HG02610 (cell line): Measurements from ENCODE around the gene EFTUD2.
"Not testable (repeated sequence)": the region's sequence is repeated elsewhere in the genome, so short reads cannot be mapped to it uniquely, and the experiment has no call there.

Experiments used
- ATAC-seq: cut with Tn5 transposase; IDR thresholded peaks from one replicate; pipeline ENCODE4 v1.9.1; 2021; ENCODE audit warnings: mild to moderate bottlenecking, moderate library complexity; ENCODE audit not compliant: unreplicated experiment

EFTUD2 gene

DNA sequence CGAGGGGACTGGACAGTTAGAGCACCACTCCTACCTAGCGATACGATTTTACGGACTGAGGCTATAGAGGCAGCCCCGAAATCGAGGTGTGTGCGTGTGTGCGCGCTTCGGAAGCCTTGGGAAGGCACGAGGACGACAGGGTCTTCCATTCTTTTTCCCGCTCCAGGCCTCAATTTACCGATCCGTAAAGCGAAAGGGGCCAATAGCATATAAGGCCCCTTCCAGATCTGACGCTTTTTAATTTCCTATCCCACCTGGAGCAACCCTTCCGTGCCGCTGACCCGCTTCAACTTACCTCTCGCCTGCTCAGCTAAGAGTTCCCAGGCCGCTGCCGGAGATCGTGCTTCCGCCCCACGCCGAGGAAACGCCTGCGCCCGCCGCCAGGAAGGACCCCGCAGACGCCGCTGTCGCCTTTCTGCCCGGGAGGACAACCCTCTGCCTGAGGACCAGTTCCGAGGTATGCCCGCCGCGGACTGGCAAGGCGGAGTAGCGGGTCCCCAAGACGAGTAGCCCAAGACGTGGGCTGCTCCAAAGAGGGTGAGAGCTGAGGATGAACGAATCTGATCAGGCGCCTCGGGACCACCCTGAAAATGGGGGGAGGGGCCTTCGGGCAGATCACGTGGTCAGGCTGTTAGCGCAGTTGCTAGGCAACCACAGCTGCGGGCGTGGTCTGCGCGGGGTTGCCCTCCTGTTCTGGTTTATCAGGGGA lies at the start of gene EFTUD2:
TSS of gene EFTUD2 (minus strand) at position 372 of the 709 bp plus-strand sequence. CDS start 4,924 bp downstream, outside the sequence.
- peak; percentile 61 for ATAC-seq

DNA sequence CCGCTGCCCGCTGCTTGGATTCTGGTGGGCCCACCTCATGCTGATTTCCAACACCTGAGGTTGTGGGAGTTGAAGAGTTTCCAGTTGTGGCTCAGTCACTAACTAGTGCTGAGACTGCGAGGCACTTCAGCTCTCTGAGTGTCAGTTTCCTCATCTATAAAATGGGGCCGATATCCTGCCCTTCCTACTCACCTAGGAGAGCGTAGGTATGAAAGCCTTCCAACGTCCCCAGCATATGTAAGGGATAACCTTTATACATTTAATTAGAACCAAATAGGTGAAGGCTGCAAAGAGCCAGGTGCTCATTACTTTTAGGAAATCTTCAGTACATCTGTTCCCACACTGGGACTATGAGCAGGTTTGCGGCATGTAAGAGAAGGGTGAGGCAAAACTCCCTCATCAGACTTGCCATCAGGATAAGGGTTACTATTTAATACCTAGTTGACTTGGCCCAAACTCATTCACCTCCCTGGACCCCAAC lies 49.1 kb upstream of the EFTUD2 start:
- no peak for ATAC-seq

DNA sequence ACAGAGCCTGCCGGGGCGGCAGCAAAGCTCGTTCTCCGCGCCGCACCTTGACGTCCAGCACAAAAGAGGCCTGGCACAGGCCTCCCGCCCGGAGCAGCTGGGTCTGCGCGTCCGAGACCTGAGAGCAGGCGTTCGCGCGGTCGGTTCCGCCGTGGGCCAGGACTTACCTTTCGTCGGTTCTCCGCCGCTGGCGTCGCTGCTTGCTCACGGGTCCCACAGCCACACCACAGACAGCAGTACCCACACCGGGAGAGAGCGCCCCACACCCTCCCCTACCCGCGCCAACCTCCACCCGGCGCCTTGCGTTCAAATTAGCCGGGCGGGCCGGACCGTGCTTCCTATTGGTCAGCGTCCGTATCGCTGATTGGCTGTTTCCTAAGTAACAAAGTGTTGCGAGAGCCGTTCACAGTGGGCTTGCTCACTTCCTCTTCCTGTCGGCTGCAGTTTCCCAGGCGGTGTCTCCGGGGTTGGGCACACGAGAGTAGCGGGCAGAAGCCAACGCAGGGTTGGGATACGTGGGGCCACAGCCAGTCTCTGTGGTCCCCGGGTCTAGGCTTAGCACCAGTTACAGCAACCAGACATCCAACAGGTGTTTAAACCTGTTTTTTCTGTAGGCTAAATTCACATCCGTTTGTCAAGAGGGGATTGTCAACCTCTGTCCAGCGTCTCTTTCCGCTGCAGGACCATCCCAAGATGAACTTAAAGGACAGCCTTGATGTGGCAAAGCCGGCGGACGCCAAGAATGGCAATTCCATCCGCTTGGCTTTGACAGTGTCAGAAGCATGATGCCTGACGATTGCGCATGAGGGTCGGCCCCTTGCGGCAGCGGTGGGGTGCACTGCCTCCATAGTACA lies 48.4 kb upstream of the EFTUD2 start, which contains the start of gene KIF18B:
TSS of gene KIF18B (minus strand) at position 313 of the 854 bp plus-strand sequence. CDS start 11,429 bp downstream, outside the sequence.
- ATAC-seq, result peak; percentile 91

DNA sequence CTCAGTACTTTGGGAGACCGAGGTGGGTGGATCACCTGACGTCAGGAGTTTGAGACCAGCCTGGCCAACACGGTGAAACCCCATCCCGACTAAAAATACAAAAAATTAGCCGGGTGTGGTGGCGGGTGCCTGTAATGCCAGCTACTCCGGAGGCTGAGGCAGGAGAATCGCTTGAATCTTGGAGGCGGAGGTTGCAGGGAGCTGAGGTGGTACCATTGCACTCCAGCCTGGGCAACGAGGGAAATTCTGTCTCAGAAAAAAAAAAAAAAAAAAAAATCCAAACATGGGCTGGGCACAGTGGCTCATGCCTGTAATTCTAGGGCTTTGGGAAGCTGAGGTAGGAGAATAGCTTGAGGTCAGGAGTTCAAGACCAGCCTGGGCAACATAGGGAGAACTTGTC lies 46.4 kb upstream of the EFTUD2 start:
- not testable (repeated sequence) for ATAC-seq

DNA sequence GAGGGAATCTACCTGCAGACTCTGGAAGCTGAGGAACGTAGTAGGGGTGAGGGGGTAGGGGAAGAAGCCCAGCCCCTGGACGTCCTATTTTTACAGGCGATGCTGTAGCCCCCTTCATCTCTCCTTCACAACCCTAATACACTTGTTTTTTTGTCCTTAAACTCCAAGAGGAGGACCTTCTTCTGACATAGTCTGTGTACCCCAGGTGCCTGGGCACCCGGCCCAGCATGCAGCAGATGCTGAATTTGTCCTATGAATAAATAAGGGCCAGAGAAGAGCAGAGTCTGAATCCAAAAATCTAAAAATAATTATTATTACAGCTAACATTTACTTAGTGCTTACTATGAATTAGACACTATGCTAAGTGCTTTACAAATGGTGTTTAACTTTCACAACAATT lies 43.2 kb upstream of the EFTUD2 start:
- ATAC-seq, result no peak

DNA sequence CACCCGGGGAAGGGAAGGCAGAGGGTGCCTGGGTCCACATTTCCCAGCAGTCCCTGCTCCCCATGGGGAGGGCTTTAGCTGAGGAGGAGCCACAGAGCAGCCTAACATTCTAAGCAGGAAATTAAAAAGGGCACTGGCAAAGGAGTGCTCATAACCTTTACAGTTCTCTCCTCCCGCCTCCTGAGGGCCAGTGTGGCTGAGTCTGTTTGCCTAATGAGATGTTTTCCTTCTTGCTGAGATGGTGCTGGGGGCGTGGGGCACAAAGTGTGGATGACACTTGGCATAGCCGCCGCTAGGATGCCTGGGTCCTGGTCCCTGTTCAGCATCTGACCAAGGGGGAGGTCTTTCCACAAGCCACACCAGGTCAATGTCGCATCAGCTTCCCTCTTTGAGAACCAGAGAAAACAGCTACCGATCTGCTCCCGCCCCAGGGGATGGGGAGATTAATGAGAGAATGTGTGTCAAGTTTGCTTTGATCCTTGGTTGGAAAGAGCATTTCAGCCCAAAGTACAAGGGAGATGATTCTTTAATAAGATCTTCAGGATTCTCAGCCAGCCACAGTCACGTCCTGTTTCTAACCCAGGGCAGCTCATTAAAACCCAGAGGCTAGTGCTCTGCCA lies 42.6 kb upstream of the EFTUD2 start:
- no peak for ATAC-seq

DNA sequence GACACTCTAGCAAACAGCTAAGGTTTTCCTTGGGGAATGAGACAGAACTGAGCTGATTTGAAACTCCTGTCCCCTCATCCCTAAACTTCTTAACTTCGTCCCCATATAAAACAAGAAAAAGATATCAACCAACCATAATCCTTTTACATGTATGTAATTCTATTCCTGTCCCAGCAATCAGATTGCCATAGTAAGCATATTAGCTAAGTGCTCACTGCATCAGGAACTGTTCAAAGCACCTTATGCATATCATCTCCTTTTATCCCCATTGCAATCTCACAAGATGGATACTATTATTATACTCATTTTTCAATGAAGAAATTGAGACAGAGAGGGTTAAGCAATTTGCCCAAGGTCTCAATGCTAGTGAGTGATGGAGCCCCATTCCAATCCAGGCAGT lies 41.5 kb upstream of the EFTUD2 start:
- no peak for ATAC-seq

DNA sequence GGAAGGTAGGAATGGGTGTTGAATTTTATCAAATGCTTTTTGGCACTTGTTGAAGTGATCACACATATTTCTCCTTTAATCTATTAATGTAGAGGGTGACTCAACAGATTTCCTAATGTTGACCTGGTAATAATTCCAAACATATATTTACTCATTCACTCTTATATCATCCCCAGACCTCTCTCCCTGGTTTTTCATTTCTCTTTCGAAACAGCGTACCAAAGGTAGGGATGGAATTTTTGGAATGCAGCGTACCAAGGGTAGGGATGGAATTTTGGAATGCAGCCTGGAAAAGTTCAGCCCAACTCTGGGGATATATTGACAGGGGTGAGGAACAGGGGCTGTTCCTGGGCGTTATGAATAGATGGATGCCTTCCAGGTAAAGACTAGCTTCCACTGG lies 41.1 kb upstream of the EFTUD2 start:
- ATAC-seq, result no peak

DNA sequence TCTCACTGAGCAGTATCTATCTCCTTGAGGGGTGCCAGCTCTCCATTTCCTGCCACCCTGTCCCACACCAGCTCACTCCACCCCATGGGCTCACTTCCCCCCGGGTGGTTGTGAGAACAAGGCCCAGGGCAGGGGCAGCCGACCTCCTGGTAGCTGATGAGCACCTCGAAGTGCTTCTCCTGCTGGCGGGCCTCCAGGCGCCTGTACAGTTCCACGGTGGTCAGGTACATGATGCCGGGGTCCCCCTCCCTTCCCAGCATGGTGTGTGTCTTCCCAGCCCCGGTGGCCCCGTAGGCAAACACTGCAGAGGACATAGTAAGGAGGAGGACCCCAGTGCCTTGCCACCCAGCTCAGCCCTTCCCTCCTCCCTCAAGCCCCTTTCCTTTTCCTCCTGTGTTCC lies 35.9 kb upstream of the EFTUD2 start:
- ATAC-seq, result no peak

DNA sequence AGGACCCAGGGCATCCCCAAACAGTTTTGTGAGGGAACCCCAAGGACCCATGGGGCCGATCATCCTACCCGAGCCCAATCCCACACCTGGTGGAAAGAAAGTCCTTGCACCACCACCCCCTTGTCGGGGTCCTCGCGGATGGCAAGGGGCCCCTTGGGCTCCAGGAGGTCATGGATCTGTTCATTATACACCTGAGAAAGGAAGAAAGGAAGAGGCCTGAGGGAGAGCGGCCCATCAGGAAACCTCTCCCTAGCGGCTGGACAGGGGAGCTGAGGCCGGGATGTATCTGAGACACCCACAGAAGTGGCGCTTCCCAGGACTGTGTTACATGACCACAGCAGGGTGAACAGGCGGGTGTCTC lies 35.5 kb upstream of the EFTUD2 start:
- no peak for ATAC-seq

DNA sequence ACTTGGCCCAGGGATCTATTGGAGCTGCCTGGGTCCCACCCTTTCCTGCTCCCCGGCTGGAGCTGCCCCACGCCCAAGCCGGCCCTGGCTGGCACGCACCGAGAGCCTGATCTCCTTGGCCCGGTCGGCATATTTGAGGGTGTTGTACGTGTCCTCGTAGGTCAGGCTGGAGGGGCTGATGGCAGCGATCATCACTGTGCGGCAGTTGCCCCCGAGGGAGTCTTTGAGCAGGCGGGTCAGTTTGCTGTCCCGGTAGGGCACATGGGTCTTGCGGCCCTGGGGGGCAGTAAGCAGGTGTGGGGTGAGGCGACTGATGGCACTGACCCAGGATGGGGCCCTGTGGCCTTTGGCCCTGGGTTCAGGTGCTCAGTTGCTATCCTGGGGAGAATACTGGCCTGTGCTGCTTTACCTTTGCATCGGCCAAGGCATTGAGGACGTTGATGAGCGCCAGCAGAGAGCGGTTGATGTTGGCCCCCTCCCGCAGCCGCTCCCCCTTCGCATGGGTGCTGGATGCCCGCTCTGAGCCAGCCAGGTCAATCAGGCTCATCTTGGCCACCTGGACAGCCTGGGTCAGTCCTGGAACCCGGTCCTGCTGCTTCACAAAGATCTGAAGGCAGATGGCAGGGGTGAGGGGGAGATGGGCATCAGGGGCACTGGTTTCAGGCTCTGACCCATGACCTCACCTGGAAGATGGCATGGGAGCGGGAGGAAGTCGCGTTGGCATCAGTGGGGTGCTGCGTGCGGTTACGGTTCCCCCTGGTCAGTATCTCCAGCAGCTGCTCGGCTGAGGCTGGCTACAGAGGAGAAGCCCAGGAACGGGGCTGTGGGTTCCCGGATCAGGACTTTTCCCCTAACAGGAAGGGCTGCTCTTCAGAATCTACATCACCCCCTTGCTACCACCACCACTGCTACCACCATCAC lies 34.8 kb upstream of the EFTUD2 start:
- no peak for ATAC-seq

DNA sequence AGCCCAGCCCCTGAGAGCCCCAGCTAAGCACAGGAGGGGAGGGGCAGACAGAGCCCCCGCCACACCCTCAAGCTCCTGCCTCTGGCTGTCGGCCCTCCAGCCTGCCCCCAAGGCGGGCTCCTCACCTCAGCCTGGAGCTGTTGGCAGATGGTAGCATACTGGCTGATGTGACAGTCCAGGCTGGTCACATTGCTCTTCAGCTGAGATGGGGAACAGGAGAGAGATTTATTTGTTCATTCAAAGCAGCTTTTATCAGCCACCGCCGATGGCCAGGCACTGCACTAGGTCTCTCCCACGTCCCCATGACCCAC lies 33.5 kb upstream of the EFTUD2 start:
- no peak for ATAC-seq

DNA sequence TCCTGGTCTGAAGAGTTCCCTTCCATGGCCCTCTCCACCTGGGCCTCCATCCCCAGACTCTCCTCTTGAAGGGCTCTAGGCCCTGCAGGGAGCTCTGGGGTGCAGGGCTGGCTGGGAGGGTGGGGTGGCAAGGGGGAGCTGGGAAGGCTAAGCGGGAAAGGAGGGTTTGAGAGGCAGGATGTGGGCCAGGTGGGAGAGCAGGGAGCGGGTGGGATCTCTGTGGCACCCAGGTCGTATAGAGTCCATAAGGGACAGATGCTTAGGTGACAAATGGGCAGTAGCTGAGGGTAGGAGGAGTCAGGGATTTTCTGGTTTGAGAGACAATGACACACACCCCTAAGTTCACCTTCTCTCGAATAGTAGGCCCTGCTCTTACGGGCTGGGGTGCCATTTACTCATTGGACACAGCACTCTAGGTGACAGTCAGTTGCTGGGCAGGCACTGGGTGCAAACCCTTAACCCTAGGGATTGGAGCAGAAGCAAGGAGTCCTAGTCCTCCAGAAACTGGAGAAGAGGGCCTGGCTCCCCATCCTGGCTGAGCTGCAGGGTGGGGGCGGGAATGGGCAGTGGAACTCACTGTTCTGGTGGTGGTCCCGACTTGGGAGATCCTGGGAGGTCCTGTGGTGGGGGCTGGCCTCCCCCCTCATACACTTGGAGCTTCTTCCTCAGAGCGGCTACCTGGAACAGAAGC lies 33.0 kb upstream of the EFTUD2 start:
- ATAC-seq, result no peak

DNA sequence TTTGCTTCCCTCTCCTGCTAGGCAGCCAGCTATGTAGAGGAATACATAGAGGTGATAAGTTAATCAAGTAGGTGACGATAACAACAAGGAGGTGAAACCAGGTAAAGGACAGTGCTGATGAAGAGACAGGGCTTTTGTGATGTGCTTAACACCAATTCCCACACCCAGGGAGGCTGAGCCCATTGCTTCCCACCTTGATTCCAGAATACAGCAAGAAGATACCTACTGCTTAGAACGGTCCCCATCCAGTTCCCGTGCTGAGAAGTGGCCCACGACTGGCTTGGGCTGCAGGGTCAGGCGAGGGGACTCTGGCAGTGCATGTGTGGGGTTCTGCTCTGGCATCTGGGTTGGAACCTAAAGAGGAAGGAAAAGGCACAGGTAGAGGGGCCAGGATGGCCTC lies 32.1 kb upstream of the EFTUD2 start:
- no peak for ATAC-seq

DNA sequence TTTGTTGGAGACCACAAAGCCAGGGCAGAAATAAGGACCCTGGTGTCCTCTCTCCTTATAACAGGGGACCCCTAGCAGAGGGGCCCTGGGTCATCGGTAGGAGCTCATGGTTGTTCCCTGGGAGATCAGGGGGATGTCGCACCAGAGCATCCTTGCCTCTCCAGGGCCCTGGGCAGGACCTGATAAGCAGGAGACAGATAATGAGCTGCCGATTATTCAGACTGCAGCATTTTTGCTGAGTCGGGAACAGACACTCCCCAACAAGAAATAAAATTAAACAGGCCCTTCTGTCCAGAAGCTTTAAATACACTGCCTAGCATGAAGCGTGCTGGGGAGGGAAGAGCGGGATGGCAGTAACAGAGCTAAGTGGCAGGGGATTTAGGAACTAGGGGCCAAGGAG lies 31.4 kb upstream of the EFTUD2 start:
- ATAC-seq, result no peak

DNA sequence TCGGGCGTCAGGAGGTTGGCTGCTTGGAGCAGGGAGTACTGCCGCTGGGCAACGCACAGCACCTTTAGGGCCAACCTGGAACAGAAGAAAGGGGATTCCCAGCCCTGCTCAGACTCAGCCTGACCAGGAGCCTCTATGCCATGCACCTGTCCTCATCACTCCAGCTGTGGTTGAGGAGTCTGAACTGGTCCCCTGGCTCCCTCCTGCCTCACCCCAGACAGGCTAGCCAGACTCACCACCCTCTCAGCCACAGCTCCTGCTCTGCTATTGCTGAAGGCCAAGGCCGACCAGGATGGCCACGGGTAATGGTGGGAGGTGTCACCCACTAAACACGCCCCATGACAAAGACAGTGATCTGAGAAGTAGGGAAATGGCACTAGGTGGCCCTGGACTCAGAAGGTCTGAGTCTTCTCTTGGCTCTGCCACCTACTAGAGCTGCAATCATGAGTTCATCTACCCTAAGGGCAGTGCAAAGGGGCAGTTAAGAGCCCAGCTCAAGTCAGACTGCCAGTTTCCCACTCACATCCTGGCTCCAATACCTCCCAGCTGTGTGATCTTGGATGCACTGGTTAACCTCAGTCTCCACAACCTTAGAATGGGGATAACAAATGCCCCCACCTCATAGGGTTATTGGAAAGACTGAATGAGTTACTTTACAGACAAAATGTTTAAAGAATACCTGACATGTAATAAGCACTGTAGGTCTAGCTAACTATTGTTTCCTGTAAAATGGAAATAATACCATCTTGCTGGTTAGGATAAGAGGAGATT lies 29.9 kb upstream of the EFTUD2 start:
- ATAC-seq, result no peak

DNA sequence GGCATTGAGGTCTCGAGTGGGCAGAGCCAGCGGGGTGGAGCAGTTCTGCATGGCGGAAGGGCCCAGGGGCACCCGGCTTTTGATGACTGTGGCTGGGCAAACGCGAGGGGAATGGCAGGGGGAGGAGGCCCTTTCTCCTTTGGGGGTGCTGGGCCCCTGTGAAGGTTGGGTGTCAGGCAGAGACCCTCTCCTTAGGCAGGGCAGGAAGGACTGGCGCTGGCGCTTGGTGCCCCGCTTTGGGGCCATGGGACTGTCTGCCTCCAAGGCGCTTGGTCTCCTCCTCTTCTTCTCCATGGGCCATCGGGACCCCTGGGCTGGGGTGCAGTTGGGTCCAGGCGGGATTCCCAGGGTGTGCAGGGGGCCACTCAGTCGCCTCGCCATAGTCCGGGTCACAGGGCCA lies 28.9 kb upstream of the EFTUD2 start:
- ATAC-seq, result no peak

DNA sequence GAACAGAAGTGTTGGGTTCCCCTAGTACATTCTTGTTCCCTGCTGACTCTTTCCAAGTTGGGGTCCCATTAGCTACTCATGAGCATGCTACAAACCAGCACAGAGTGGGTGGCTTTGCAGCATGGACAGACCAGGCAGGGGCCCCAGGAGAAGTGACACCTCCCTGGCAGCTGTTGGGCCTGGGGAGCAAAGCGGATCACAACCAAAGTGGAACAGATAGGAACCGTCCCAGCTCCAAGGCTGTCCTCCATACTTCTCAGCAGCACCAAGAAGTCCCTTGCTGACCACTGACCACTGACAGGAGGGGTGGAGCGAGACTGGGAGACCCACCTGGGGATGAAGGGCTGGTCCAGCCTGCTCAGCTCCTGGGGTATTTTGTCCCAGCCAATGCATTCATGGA lies 28.5 kb upstream of the EFTUD2 start:
- ATAC-seq, result no peak

DNA sequence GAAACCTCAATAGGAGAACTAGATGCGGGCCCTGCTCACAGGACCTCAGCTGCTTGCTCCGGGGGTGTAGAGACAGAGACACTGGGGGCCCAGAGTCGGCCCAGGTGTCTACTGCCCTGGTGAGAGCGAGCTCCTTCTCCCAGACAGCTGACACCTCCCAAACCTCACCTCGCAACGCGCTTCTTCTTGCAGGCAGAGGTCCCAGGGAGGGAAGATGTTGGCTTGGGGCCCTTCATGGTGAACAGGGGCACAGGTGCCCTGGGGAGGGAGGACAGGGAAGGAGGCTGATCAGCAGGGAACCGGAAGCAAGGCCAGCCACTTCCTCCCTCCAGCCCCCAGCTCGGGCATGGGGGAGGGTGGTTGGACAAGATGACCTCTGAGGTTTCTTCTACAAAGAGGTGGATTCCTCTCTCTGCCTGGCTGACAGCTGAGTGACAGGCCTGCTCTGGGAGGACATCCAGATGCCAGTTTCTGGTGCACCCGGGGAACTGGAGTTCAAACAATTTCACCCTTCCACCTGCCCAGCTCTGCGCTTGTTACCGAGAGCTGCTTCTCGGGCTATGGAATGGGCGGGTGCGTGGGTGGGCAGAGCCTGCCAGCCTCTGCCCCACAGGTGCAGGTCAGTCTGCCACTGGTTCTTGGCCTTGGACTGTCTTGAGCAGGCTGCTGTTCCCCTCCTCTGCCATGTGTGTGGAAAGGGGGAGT lies 27.7 kb upstream of the EFTUD2 start:
- ATAC-seq, result no peak
